HG02938 (cell line): ENCODE results near the gene ZBTB32.
"Not testable (repeated sequence)": the region's sequence is repeated elsewhere in the genome, so short reads cannot be mapped to it uniquely, and the experiment has no call there.

Source experiments
- ATAC-seq: cut with Tn5 transposase; IDR thresholded peaks from one replicate; pipeline ENCODE4 v1.9.1; 2021; ENCODE audit warnings: mild to moderate bottlenecking, moderate library complexity; ENCODE audit not compliant: unreplicated experiment

Gene ZBTB32

DNA sequence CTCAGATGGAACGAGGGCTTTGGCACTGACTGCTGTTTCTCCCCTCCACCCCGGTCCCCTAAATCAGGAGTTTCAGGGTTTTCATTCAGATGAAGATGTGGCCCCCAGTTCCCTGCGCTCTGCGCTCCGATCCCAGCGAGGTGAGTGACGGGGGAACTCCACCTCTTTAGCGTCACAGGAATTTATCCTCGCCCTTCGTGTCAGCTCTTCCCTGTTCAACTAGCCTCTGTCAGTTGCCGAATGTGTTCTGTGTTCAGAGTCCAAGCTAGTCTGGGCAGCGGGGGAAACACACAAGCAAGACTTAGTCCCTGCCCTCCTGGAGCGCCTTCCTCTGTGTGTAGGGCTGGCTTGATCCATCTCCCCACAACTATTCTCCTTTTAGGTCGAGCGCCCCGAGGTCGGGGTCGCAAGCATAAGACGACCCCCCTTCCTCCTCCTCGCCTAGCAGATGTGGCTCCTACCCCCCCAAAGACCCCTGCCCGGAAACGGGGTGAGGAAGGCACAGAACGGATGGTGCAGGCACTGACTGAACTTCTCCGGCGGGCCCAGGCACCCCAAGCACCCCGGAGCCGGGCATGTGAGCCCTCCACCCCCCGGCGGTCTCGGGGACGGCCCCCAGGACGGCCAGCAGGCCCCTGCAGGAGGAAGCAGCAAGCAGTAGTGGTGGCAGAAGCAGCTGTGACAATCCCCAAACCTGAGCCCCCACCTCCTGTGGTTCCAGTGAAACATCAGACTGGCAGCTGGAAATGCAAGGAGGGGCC is 15.2 kb downstream of the ZBTB32 start:
- ATAC-seq = no peak

DNA sequence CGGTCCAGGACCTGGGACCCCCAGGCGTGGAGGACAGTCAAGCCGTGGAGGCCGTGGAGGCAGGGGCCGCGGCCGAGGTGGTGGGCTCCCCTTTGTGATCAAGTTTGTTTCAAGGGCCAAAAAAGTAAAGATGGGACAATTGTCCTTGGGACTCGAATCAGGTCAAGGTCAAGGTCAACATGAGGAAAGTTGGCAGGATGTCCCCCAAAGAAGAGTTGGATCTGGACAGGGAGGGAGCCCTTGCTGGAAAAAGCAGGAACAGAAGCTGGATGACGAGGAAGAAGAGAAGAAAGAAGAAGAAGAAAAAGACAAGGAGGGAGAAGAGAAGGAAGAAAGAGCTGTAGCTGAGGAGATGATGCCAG is 15.8 kb downstream of the ZBTB32 start:
- no peak for ATAC-seq

DNA sequence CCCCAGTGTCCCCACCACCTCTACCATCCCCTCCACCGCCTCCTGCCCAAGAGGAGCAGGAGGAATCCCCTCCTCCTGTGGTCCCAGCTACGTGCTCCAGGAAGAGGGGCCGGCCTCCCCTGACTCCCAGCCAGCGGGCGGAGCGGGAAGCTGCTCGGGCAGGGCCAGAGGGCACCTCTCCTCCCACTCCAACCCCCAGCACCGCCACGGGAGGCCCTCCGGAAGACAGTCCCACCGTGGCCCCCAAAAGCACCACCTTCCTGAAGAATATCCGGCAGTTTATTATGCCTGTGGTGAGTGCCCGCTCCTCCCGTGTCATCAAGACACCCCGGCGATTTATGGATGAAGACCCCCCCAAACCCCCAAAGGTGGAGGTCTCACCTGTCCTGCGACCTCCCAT is 16.3 kb downstream of the ZBTB32 start:
- no peak for ATAC-seq

DNA sequence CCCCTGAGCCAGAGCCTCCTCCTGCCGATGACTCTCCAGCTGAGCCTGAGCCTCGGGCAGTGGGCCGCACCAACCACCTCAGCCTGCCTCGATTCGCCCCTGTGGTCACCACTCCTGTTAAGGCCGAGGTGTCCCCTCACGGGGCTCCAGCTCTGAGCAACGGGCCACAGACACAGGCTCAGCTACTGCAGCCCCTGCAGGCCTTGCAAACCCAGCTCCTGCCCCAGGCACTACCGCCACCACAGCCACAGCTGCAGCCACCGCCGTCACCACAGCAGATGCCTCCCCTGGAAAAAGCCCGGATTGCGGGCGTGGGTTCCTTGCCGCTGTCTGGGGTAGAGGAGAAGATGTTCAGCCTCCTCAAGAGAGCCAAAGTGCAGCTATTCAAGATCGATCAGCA is 17.0 kb downstream of the ZBTB32 start:
- no peak for ATAC-seq

DNA sequence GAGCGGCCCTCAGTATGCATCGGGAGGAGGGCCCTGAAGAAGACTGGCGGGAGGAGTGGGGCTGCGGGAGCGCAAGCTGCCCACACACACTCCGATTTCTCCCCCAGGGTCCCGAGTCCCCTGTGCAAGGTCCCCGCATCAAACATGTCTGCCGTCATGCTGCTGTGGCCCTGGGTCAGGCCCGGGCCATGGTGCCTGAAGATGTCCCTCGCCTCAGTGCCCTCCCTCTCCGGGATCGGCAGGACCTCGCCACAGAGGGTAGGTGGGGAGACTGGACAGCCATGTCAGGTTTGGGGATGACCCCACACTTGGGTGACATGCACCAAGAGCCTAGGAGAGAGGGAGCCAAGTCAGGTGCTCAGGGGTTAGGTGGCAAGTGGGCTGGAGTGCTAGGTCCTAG is 18.1 kb downstream of the ZBTB32 start:
- no peak for ATAC-seq

DNA sequence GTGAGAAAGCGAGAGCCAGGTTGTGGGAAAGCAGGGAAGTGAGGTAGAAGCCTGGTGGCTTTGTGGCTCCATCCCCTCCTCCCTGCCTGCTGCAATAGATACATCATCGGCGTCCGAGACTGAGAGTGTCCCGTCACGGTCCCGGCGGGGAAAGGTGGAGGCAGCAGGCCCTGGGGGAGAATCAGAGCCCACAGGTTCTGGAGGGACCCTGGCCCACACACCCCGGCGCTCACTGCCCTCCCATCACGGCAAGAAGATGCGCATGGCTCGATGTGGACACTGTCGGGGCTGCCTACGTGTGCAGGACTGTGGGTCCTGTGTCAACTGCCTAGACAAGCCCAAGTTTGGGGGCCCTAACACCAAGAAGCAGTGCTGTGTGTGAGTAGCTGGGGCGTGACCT is 18.5 kb downstream of the ZBTB32 start:
- no peak for ATAC-seq

DNA sequence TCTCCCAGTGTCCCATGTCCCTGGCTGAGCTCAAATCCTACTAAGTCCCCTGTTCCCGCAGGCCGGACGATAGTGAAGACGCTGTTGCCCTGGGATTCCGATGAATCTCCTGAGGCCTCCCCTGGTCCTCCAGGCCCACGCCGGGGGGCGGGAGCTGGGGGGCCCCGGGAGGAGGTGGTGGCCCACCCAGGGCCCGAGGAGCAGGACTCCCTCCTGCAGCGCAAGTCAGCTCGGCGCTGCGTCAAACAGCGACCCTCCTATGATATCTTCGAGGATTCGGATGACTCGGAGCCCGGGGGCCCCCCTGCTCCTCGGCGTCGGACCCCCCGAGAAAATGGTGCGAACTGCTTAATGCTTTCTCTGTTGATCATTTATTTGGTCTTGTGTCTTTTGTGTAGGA is 19.3 kb downstream of the ZBTB32 start:
- no peak for ATAC-seq

DNA sequence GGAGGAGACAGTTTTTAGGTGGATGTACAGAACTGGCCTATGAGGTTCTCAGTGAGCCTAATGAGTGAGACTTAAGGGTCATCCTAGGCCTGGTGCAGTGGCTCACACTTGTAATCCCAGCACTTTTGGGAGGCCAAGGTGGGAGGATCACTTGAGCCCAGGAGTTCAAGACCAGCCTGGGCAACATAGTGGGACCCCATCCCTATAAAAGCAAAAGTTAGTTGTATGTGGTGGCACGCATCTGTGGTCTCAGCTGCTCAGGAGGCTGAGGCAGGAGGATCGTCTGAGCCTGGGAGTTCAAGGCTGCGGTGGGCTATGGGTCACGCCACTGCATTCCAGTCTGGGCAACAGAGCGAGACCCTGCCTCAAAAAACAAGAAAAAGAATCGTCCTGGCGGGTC is 19.8 kb downstream of the ZBTB32 start:
- ATAC-seq = not testable (repeated sequence)

DNA sequence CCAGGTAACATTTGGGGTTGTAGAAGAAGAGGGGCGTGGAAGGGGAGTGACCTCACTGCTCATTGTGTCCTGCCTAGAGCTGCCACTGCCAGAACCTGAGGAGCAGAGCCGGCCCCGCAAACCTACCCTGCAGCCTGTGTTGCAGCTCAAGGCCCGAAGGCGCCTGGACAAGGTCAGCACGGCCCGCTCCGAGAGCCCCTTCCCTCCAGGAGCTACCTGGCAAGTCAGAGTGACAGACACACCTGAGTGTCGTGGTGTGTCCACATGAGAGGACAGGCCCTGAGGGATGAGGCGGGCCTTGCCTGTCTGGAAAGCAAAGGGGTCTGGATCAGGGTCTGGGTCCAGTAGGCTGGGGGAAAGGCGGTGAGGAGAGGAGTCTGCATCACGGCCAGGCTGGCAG is 20.2 kb downstream of the ZBTB32 start:
- no peak for ATAC-seq

DNA sequence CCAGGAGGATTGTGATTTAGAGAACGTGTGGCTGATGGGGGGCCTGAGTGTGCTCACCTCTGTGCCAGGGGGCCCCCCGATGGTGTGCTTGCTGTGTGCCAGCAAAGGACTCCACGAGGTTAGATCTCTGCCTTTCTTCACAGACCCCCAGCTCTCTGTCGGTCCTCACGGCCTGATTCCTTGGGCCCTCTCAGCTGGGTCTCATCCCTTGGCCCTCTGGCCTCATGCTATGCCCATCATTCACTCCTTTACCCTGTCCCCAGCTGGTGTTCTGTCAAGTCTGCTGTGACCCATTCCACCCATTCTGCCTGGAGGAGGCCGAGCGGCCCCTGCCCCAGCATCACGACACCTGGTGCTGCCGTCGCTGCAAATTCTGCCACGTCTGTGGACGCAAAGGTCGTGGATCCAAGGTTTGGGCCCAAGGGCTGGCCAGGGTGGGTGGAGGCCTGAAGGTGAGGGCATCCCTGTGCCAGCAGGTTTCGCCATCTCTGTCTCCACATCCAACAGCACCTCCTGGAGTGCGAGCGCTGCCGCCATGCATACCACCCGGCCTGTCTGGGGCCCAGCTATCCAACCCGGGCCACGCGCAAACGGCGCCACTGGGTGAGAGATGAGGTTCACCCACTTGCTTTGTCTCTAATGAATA is 21.0 kb downstream of the ZBTB32 start:
- no peak for ATAC-seq

DNA sequence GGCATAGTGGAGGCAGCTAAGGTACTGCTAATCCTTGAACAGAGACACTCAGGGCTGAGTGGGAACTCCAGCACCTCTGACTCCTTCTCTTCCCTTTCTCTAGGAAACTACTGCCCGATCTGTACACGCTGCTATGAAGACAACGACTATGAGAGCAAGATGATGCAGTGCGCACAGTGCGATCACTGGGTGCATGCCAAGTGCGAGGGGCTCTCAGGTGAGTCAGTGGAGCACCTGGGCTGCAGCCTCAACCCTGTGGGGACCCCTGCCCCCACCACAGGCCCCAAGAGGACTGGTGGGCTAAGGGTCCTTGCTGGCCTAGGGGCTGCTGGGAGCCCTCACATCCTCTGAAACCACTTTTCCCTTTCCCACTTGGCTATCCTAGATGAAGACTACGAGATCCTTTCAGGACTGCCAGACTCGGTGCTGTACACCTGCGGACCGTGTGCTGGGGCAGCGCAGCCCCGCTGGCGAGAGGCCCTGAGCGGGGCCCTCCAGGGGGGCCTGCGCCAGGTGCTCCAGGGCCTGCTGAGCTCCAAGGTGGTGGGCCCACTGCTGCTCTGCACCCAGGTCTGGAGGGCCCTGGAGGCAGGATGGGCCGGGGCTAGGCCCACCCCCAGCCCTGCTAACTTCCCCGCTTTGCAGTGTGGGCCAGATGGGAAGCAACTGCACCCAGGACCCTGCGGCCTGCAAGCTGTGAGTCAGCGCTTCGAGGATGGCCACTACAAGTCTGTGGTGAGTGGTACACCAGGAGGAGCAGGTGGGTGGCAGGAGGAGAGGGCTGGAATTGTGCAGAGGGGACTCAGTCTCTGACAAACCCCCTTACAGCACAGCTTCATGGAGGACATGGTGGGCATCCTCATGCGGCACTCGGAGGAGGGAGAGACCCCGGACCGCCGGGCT is 22.9 kb downstream of the ZBTB32 start:
- no peak for ATAC-seq

DNA sequence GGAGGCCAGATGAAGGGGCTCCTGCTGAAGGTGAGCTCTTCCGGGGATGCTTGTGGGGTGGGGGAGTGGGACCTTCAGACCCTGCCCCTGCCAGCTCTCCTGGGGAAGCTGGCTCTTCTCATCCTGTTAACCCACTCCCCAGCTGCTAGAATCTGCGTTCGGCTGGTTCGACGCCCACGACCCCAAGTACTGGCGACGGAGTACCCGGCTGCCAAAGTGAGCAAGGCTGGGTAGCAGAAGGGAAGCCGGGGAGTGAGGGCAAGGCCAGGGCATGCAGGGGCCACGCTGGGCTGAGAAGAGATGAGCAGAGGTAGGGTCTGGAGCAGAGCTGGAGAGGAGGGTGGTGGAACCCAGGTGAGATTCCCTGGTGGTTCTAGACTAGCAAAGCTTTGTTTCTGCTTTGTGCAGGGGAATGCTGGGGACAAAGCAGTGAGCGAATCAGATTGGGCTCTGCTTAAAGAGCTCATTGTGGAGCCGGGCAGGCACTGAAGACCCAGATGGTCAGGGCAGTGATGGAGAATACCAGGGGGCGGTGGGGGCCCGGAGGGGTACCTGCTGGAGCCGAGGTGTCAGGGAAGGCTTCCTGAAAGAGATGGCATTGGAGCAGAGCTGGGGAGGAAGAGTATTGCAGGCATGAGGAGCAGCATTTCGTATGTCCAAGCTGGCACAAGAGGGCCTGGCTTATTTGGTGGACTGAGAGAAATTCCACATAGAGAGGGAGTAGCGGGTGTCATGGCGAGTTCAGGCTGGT is 23.8 kb downstream of the ZBTB32 start:
- ATAC-seq = no peak

DNA sequence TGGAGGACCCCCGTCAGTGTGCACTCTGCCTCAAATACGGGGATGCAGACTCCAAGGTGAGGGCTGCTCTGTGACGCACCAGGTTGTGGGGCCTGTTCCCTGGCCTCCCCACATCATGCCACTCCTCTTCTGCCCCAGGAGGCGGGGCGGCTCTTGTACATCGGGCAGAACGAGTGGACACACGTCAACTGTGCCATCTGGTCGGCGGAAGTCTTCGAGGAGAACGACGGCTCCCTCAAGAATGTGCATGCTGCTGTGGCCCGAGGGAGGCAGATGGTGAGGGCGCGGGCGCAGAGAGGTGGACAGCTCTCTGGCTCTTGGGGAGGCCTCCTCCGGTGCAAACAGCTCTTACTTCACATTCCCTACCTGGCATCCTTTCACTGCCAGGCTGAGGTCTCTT is 24.7 kb downstream of the ZBTB32 start:
- no peak for ATAC-seq

DNA sequence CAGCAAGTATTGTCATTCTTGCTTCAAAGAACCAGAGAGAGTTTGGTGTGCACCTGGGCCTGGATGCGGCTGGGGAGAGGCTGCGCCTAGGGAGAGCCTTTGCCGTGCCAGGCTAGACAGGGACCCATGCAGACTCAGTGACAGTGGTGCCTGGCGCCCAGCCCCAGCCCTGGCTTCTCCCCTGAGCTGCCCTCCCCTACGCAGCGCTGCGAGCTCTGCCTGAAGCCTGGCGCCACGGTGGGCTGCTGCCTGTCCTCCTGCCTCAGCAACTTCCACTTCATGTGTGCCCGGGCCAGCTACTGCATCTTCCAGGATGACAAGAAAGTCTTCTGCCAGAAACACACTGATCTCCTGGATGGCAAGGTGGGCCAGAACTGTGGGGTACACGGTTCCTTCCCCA is 25.4 kb downstream of the ZBTB32 start:
- no peak for ATAC-seq

DNA sequence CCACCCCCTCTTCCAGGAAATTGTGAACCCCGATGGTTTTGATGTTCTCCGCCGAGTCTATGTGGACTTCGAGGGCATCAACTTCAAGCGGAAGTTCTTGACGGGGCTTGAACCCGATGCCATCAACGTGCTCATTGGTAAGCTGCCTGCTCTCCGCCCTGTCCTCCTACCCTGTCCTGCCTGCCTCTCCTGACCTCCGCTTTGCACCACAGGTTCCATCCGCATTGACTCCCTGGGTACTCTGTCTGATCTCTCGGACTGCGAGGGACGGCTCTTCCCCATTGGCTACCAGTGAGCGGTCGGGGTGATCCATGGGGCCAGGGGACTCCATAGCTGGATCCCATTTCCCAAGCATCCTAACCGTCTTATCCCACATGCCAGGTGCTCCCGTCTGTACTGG is 26.0 kb downstream of the ZBTB32 start:
- no peak for ATAC-seq

DNA sequence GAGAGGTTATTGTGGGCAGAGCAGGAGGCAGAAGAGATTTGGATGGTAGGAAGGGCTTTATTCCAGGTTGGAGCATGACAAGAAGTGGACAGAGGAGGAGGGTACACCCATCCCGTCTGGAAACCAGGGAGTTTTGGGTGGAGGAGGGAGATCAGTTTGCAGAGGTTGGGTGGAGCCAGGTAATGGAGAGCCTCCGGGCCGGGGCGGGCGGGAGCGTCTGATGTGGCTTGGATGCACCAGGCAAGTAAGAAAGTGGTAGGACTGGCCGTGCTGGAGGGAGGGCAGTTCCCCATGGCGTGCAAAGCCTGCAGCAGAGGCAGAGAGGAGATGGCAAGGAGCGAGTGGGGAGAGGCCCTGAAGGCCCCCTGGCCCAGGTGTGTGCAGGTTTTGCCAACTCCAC is 27.0 kb downstream of the ZBTB32 start:
- ATAC-seq = no peak

DNA sequence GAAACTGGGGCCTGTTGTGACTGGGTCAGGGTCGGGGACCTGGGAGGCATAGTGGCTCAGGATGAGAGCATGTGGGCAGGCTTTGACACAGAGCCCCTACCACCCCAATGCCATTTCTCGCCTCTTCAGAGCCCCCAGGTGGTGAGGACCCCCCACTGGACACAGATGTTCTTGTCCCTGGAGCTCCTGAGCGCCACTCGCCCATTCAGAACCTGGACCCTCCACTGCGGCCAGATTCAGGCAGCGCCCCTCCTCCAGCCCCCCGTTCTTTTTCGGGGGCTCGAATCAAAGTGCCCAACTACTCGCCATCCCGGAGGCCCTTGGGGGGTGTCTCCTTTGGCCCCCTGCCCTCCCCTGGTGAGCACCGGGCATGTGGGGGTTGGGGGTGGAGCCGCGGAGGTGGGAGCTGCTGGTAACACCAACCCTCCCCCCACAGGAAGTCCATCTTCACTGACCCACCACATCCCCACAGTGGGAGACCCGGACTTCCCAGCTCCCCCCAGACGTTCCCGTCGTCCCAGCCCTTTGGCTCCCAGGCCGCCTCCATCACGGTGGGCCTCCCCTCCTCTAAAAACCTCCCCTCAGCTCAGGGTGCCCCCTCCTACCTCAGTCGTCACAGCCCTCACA is 27.5 kb downstream of the ZBTB32 start:
- no peak for ATAC-seq

DNA sequence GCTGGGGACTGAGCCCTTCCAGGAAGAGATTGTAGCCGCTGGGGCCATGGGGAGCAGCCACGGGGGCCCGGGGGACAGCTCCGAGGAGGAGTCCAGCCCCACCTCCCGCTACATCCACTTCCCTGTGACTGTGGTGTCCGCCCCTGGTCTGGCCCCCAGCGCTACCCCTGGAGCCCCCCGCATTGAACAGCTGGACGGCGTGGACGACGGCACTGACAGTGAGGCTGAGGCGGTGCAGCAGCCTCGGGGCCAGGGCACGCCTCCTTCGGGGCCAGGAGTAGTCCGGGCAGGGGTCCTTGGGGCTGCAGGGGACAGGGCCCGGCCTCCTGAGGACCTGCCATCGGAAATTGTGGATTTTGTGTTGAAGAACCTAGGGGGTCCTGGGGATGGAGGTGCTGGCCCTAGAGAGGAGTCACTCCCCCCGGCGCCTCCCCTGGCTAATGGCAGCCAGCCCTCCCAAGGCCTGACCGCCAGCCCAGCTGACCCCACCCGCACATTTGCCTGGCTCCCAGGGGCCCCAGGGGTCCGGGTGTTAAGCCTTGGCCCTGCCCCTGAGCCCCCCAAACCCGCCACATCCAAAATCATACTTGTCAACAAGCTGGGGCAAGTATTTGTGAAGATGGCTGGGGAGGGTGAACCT is 28.3 kb downstream of the ZBTB32 start:
- no peak for ATAC-seq

DNA sequence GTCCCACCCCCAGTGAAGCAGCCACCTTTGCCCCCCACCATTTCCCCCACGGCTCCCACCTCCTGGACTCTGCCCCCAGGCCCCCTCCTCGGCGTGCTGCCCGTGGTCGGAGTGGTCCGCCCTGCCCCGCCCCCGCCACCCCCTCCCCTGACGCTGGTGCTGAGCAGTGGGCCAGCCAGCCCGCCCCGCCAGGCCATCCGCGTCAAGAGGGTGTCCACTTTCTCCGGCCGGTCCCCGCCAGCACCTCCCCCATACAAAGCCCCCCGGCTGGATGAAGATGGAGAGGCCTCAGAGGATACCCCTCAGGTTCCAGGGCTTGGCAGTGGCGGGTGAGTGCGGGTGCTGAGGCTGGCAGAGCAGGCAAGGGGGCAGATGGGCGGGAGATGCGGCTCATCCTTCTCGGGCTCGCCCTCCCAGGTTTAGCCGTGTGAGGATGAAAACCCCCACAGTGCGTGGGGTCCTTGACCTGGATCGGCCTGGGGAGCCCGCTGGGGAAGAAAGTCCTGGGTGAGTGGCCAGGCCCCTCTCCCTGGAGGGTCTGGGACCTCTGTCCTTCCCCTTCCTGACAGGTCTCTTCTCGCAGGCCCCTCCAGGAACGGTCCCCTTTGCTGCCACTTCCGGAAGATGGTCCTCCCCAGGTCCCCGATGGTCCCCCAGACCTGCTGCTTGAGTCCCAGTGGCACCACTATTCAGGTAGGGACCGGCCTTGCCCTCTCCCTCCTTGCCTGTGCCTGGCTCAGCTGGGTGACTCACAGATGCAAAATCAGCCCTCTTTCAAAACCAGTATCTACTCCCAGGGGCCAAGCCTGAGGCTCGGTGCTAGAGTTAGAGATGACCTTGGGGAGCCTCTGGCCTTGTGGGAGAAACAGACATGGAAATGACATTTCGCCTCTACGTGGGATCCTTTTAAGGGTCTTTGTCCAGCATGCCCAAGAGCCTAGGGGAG is 29.1 kb downstream of the ZBTB32 start:
- no peak for ATAC-seq
